Measurements from ENCODE around the gene COX7B2. TPM values are rescaled to one million over a fixed set of nuclear protein-coding genes. Genes with fewer than 3 reads are reported as not detected.
A peak's percentile ranks its signal among the peaks of the same experiment; 100 is the strongest.

COX7B2 gene
- total and polyA plus RNA-seq, 2 of the 4 experiments (the other 2 are of a cell fraction) = not detected

DNA sequence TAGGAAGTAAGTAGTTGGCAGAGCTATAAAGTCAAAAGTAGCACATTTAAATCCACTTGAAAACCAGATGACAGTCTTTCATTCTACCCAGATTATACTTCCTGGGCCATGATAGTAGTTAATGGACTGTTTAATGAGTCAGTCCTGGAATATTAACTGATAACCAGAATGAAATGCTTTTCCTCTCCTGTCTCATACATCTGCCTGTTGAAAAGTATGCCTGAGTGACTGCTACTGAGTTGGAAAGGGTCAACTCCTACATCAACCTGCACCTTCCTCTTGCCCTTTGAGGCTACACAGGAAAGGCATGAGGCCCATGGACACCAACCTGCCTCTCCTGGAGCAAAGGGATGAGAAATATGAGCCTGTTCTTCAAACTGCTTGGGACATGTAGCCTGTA is 36.0 kb upstream of the COX7B2 start:
- in situ Hi-C loops (cut with MboI; ENCODE audit: low sequenced_read_pairs) (loop anchor here (25.0 kb wide), 1 partner anchor 617 kb away; no protein-coding TSS in a partner anchor), intact Hi-C loops (cut with micrococcal nuclease) (no loop called here), dilution Hi-C loops (cut with HindIII; ENCODE audit: low sequenced_read_pairs, unreplicated experiment) (no loop called here)
- H3K4me2 ChIP-seq (ENCODE audit: low read depth, low read length) = no peak overlapping the region
- peak overlapping the region; percentile 47 for H2AK5ac ChIP-seq (ENCODE audit: low read depth, low read length)
- no peak overlapping the region for H4K5ac ChIP-seq (ENCODE audit: low read depth, low read length)
- ChIA-PET CTCF (no interaction called here), POLR2A (ENCODE audit: unreplicated experiment) (no interaction called here)
- H3K4me3 ChIP-seq (ENCODE audit: insufficient read depth, low read depth, low read length) = no peak overlapping the region
- H3K18ac ChIP-seq (ENCODE audit: low read depth, low read length) = no peak overlapping the region
- peak overlapping the region; percentile 47; the same call in 2 of the 3 replicates for H2BK15ac ChIP-seq (ENCODE audit: low read depth, low read length)
- H3K14ac ChIP-seq (replicated peaks; ENCODE audit: low read depth, low read length) = peak overlapping the region; percentile 22; the same call in 1 of the 2 replicates
- peaks cover 5% of the 10 kb centered on the region for H3K4me1 ChIP-seq (ENCODE audit: control insufficient read depth, insufficient read depth, low read length)
- ATAC-seq (ENCODE audit: low read depth) = no peak
- H4K91ac ChIP-seq (ENCODE audit: insufficient read depth, low read depth, low read length) = no peak overlapping the region
- H3K79me1 ChIP-seq (ENCODE audit: low read depth in 1 of 2, low read length in 2 of 2) = no peaks in the 10 kb centered on the region
- no peak overlapping the region for H2BK120ac ChIP-seq (ENCODE audit: low read depth, low read length)
- H3K4ac ChIP-seq (ENCODE audit: low read depth, low read length) = peak overlapping the region; percentile 41; the same call in 1 of the 2 replicates
- 0 out of 2 replicates have a peak, but pooled peaks cover 2% of the 10 kb centered on the region for H3K9me1 ChIP-seq (ENCODE audit: insufficient read depth, low read length)
- H2BK20ac ChIP-seq (ENCODE audit: low read depth, low read length) = no peak overlapping the region; the same call in 1 of the 2 replicates
- BruUV-seq (replicated peaks) = no TSS peak
- no peaks in the 10 kb centered on the region for H3K27me3 ChIP-seq (ENCODE audit: control insufficient read depth, insufficient read depth, low read length)
- H2AK9ac ChIP-seq (replicated peaks; ENCODE audit: low read depth, low read length, poor library complexity) = no peak overlapping the region
- no peak overlapping the region for H3K23ac ChIP-seq (ENCODE audit: low read depth, low read length)
- no peak overlapping the region for H3K56ac ChIP-seq (ENCODE audit: extremely low read depth, insufficient read depth, low read length)
- no peak overlapping the region for H2BK5ac ChIP-seq (ENCODE audit: low read depth, low read length, poor library complexity, severe bottlenecking)
- no peaks in the 10 kb centered on the region for H3K9me3 ChIP-seq (ENCODE audit: control insufficient read depth, insufficient read depth, low read length)
- H3K9ac ChIP-seq (ENCODE audit: low read depth, low read length) = no peak overlapping the region
- H3K36me3 ChIP-seq (ENCODE audit: control insufficient read depth, insufficient read depth, low read length) = no peaks in the 10 kb centered on the region
- no peak overlapping the region for H4K8ac ChIP-seq (ENCODE audit: low read depth in 2 of 2, low read length in 2 of 2)
- no peaks in the 10 kb centered on the region for H4K20me1 ChIP-seq (ENCODE audit: insufficient read depth, low read length)
- peak overlapping the region; percentile 74 for H2AFZ ChIP-seq (replicated peaks; ENCODE audit: low read length, poor library complexity)
- DNase-seq = no peak
- TF ChIP-seq CTCF (conservative IDR thresholded peaks at IDR 0.05; ENCODE audit: low read depth, low read length) (no peak), NFE2L2 (IDR thresholded peaks at IDR 0.05; ENCODE audit: low read depth, low read length) (no peak), RAD21 (IDR thresholded peaks at IDR 0.05; ENCODE audit: low read length) (no peak), MXI1 (IDR thresholded peaks at IDR 0.05; ENCODE audit: borderline replicate concordance, low read depth, low read length) (no peak), RCOR1 (IDR thresholded peaks at IDR 0.05; ENCODE audit: insufficient replicate concordance, low read length) (no peak), RFX5 (IDR thresholded peaks at IDR 0.05; ENCODE audit: low read depth, low read length) (no peak), MAFK (IDR thresholded peaks at IDR 0.05; ENCODE audit: low read depth, low read length) (no peak), FOS (IDR thresholded peaks at IDR 0.05; ENCODE audit: low read depth, low read length) (no peak), POLR2A (IDR thresholded peaks at IDR 0.05; ENCODE audit: low read depth, low read length) (no peak), CEBPB (IDR thresholded peaks at IDR 0.05; ENCODE audit: low read depth, low read length) (no peak), CHD1 (IDR thresholded peaks at IDR 0.05; ENCODE audit: low read depth, low read length) (no peak), MAZ (IDR thresholded peaks at IDR 0.05; ENCODE audit: borderline replicate concordance, low read depth, low read length) (no peak), BHLHE40 (IDR thresholded peaks at IDR 0.05; ENCODE audit: low read depth, low read length) (no peak)
- TF ChIP-seq, protein P1, sequence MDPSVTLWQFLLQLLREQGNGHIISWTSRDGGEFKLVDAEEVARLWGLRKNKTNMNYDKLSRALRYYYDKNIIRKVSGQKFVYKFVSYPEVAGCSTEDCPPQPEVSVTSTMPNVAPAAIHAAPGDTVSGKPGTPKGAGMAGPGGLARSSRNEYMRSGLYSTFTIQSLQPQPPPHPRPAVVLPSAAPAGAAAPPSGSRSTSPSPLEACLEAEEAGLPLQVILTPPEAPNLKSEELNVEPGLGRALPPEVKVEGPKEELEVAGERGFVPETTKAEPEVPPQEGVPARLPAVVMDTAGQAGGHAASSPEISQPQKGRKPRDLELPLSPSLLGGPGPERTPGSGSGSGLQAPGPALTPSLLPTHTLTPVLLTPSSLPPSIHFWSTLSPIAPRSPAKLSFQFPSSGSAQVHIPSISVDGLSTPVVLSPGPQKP (IDR thresholded peaks at IDR 0.05; ENCODE audit: borderline replicate concordance, low read depth, low read length) = no peak
- no peak overlapping the region for H3K27ac ChIP-seq (ENCODE audit: insufficient read depth, low read length)

All from IMR-90 (cell line).